Medulla oblongata (tissue), 1 donor: ENCODE data around the gene KRT78.
"Not testable (repeated sequence)": the region's sequence is repeated elsewhere in the genome, so short reads cannot be mapped to it uniquely, and the experiment has no call there.

ENCODE experiments used
- DNase-seq: peaks from one replicate; pipeline ENCODE4 v3.0.0-alpha.2; 2015; ENCODE audit errors: extremely low spot score

Gene KRT78

DNA sequence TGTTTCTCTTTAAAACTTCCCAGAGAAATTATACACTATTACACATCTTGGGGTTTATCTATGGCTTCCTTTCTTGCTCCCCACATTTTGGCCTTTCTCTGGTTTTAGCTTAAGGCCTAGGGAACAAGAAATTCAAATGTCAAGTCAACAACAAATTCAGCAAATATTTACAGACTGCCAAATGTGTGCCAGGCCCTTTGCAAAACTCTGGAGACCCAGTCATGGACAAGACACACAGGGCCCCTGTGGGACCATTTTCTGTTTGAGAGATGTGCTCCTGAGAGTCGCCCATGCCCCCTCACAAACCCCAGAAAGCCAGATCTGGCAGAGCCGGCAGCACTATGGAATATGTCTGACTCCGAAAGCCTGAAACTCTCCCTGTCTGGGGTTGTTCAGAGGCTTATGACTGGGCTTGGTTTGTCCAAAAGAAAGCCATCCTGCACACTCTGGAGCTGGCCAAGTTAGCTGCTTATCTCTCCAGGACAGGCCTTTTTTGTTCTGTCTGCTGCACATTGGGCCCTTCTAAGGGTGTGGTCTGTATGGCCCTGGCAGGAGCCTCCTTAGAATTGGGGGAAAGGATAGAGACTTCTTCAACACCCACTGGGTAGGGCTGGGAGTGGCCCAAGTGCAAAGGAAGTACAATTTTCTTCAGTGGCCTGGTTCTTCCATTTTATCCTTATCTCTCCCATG lies 51.8 kb downstream of the KRT78 start:
- no peak for DNase-seq

DNA sequence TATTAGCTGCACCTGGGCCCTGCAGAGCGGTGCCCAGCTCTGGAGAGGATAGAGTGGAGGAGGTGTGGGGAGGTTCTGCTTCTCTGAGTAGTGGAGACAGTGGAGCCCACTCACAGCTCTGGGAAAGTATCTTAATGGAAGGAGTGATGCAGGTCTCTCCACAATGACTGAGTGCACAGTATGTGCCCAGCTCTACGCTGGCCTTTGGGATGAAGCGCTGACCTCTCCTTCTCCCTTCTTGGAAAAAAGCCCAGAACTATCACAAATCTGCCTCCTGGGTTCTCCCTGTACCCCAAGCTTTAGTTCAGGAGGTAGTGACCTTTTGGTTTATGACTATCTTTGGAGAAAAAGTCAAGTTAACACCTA lies 52.4 kb downstream of the KRT78 start:
- no peak for DNase-seq

DNA sequence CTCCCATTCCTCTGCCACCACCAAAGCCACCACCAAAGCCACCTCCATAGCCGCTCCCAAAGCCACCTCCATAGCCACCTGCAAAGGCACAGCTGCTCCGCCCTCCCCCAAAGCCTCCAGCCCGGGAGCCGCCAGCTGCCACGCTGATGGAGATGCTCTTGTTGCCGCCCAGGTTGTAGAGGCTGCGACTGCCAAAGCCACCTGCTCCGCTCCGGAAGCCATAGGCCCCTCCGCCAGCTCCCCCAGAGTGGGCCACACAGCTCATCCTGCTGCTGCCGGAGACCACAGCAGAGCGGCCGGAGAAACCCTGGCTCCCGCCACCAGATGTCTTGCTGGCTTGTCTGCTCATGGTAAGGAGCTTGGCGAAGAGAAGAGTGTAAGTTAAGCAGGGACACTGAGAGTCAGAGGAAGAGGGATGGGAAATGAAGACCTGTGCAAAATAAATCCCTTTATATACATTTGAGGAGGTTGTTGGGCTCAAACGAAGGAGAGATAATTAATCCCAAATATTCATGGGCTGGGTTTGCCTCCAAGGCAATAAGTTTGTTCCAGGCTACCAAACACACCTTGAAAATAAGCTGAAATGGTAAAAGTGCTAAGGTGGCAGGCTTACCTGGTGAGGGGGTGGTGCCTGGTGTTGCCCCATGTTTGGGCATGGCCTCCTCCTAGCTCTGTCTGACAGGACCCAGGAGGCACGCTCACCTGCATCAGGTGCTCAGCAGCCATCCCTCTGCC lies 52.9 kb downstream of the KRT78 start, which contains the start of gene KRT3:
Gene KRT3 (minus strand): TSS at position 424 of the 735 bp plus-strand sequence. CDS start 75 bp downstream, at position 349.
- DNase-seq: no peak

DNA sequence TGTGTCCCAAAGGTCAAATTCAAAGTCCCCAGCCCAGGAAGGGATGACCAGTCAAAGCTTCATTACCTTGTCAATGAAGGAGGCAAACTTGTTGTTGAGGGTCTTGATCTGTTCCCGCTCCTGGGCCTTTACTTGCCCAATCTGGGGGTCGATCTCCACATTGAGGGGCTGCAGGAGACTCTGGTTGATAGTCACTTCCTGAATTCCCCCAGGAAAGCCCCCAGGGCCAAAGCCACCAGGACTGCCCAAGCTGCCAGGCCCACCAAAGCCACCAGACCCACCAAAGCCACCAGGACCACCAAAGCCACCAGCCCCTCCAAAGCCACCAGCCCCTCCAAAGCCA lies 53.5 kb downstream of the KRT78 start:
- not testable (repeated sequence) for DNase-seq

DNA sequence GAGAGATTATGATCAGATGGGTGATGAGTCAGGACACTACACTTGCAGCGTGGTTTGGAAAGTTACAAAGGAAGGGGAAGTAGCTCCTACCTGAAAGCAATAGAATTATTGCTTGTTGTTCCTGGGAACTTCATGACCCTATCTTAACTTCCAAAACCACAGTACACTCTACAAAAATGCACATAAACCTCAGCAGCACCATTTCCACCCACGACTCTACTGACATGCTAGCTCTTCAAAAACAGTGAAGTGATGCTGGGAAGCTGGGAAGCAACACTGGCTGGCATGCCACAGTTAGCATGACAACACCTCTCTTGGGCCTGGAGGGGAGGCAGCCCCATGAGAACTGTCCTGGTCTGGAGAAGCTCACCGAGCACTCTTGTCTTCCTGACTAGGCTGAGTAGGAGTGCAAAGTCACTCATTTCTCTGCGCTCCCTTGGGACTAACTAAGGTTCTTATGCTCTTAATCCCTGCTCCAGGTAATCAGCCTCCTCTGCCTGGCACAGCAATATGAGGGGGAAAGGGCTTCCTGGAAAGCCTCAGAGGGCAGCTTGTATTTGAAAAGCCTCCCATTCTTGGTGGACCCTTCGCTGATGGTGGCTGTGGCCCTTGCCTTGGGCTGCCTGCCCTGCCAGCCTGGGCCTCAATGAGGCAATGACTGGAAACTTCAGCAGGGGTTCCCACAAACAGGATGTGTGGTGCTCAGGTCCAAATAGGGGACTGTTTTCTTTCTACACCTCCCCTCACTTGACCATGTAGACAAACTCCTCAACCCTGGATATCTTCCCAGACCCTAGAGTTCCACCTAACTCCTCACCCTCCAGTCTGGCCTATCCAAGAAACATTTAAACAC lies 54.1 kb downstream of the KRT78 start:
- DNase-seq: no peak

DNA sequence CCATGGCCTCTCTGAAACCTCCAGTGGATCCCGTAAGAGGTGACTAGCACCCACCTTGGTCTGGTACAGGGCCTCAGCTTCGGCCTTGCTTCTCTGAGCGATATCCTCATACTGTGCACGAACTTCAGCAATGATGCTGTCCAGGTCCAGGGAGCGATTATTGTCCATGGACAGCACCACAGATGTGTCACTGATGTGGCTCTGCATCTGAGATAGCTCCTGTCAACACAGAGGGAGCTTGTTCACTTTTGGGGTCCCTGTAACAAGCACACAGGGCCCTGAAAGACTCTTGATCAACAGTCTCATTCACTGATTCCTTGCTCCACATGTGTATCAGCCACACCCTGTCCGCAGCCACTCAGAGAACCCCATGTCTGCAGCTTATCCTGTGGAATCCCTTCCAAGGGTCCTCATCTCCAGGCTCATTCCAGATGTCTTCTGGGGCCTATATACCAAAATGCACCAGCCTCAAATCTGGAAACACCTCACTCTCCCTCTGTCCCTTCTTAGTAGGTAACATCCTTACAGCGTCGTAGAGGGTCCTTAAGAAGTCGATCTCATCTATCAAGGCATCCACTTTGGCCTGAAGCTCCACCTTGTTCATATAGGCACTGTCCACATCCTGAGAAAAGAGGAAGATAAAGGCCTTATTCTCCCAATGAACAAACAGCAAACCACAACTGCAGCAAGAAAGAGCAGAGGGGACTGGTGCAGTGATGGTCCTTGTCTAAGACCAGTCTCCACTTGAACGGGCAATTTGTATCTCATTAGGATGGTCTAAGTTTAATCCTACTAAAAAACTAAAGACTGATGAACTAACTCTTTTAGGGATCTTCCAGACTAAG lies 56.4 kb downstream of the KRT78 start:
- DNase-seq: no peak

DNA sequence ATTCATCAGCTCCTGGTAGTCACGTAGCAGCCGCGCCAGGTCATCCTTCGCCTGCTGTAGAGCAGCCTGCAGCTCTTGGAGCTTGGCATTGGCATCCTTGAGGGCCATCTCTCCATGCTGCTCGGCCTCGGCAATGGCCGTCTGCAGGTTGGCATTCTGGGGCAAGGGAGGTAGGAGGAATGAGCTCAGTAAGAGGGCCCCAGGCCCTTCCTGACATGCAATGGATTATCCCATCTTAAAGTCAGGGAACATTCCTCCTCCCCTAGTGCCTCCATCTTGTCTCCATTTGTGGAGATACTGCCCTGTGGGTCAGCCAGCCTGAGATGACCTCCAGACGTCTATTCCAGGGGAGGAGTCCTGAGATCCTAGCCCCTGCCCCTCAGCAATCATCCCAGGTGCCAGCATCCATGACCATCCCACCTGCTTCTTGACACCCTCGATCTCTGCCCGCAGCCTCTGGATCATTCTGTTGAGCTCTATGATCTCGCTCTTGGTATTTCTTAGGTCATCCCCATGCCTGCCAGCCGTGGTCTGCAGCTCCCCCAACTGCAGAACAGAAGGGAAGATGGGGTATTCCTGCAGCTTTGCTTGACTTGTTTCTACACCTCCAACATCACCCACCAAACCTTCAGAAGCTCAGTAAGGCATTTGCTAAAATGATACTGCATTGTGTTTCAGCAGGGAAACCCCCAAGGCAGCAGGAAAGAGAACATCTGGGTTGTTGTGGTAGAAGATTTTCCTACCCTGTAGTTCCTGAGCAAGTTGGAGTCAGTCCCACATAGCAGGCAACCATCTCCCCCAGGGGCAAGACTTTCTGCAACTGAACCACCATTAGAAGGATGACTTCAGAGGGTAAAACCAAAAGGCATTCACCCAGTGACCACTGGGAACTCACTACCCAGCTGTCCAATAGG lies 57.3 kb downstream of the KRT78 start:
- DNase-seq: no peak

DNA sequence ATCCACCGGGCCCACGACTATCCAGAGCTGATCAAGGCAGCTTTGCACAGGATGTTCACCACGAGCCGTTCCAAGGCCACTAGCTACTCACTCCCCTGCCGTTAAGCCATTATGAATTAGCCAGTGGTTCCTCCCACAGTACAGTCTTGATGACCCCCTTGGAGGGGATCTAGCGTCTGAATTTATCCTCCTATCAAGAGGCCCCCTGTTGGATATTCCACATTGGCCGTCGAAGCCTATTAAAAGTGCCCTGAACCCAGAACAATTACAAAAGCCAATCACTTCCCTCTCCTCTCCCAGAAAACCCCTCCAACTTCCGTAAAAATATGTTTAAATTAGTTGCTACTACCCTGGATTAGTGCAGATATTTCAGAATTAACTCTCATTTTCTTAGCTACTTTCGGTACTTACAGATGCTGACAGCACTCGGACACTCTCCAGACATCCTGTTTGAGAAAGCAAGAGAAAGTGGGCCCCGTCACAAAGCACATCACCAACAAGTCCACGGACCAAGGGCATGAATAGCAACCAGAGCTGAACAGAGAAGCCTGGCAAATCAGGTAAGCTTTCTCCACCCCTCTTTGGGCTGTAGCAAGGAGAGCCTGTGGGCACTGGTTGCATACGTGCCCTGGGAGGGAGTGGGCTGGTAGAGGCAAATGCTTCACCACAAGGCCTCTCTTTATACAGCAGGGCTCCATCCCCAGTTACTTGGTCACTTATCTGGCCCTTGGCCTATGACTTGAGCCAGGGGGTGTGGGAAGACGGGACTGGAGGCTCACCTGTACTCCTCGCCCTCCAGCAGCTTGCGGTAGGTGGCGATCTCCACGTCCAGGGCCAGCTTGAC lies 58.1 kb downstream of the KRT78 start:
- no peak for DNase-seq

DNA sequence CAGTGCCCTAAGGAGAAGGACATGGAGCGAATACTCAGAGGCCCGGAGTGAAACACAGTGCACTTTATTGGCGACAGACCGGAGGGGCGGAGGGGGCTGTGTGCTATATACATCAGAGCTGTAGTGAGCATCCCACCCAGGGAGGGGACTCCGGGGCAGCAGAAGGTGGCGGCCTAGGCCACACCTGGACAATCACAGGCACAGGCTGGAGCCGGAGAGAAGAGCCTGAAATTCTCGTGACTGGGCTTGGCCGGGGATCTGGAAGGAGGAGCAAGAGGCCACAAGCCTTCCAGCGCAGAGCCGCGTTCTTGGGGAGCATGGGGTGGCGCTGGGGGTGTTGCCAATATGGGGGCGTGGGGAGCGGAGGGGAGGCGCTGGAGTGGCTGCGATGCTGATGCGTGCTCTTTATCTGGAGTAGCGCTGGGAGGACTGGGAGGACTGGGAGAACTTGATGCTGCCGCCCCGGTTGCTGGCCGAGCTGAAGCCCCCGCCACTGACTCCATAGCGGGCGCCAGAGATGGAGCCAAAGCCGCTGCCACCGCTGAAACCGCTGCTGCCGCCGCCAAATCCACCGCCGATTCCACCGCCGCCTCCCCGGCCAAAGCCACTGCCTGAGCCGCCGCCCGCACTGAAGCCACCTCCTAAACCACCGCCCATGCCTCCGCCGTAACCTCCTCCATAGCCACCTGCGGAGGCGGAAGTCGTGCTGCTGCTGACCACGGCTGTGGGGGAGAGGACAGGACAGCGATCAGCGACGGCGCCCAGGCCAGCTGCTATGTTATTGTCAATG lies 59.0 kb downstream of the KRT78 start:
- no peak for DNase-seq

DNA sequence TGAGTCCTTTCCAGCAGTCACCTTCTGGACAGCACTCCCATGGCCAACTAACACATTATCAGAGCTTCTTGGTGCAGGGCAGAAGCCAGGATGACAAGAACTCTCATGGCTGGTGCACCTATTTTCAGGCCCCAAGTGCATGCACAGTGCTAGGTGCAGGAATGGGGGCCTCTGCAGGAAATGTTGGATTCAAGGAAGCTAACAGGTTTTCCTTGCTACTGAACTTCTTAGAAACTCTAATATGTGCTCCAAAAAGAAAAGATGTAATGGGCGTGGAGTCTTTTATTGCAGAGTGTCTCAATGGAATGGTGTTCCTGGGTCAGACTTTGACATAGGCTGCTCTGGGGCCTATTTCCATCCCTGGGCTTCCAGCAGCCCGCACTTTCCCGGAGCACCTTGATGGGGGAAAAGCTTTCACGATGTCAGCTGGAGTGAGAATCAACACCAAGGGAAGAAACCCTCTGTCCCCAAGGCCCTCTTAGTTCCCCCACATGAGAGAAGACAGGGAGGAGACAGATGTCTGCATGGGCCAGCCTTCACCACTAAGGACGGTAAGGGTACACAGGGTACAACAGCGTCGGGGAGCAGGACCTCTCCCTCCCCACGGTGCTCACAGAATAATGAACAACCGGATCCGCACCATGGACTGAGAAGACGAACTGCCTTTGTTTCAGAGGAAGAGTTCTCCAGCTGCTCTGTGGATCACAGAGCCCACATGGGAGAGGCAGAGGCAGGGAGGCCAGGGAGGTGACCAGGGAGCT lies 59.7 kb downstream of the KRT78 start:
- no peak for DNase-seq

DNA sequence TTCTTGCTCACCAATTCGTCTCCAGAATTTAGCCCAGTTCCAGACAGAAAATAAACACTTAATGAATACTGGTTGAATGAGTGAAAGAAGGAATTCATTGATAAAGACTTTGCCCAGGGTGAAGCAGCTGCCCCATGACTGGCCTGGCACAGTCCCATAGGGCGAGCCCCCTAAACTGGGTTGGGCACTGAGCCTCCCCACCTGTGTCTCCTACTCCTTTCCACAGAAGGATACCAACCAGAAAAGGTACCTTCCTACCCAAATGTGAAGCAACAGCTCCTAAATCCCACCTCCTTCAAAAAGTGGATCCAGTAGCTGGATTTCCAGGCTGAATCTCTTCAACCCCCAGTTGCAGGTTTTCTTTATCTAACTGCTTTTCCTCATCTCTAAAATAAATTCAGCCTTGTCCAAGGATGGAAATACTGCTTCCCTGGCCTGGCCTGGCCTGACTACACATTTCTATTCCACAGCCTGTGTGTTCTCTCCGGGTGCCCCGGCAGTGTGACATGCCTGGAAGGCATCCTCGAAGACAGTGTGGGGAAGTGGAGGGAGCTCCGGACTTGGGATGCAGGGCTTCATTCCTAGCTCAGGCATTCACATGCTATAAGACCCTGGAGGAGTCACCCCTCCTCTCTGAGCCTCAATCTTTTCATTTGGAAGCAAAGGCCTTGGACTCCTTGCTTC lies 60.5 kb downstream of the KRT78 start:
- DNase-seq: no peak
